ENCODE data around the gene CRAT.

Gene CRAT

GRCh38 chr9:129110740-129111527 is at the start of gene CRAT, which contains the start of gene PTPA:
Gene CRAT, minus strand, starts transcription at chr9:129110793. Its CDS starts 284 bp downstream, at chr9:129110509.
Gene PTPA, plus strand, starts transcription at chr9:129111415. Its CDS starts 186 bp downstream, at chr9:129111601.
- no peak for TF ChIP-seq CTCF (IDR thresholded peaks at IDR 0.05; ENCODE audit: insufficient read depth, low read depth, low read length, missing control alignments)
- peak within 1 kb of the TSS; percentile 88 for H3K4me3 ChIP-seq (ENCODE audit: low read depth, low read length)
- peak; percentile 97 for DNase-seq (ENCODE audit: low read depth)

- no peak for DNase-seq (ENCODE audit: low read depth)
- no peak overlapping the region for H3K4me3 ChIP-seq (ENCODE audit: low read depth, low read length)
- TF ChIP-seq CTCF (IDR thresholded peaks at IDR 0.05; ENCODE audit: insufficient read depth, low read depth, low read length, missing control alignments): no peak
These were observed 45.6 kb upstream of the CRAT start for GRCh38 chr9:129156163-129156562.

- no peak overlapping the region for H3K4me3 ChIP-seq (ENCODE audit: low read depth, low read length)
- TF ChIP-seq CTCF (IDR thresholded peaks at IDR 0.05; ENCODE audit: insufficient read depth, low read depth, low read length, missing control alignments): no peak
- no peak for DNase-seq (ENCODE audit: low read depth)
These were observed 44.4 kb upstream of the CRAT start for GRCh38 chr9:129154866-129155477.

- H3K4me3 ChIP-seq (ENCODE audit: low read depth, low read length): no peak overlapping the region
- no peak for TF ChIP-seq CTCF (IDR thresholded peaks at IDR 0.05; ENCODE audit: insufficient read depth, low read depth, low read length, missing control alignments)
- DNase-seq (ENCODE audit: low read depth): no peak
These were observed 40.9 kb upstream of the CRAT start for GRCh38 chr9:129151469-129151868.

- no peak for TF ChIP-seq CTCF (IDR thresholded peaks at IDR 0.05; ENCODE audit: insufficient read depth, low read depth, low read length, missing control alignments)
- H3K4me3 ChIP-seq (ENCODE audit: low read depth, low read length): no peak overlapping the region
- no peak for DNase-seq (ENCODE audit: low read depth)
These were observed 40.1 kb upstream of the CRAT start for GRCh38 chr9:129150672-129151211.

- DNase-seq (ENCODE audit: low read depth): no peak
- no peak overlapping the region for H3K4me3 ChIP-seq (ENCODE audit: low read depth, low read length)
- no peak for TF ChIP-seq CTCF (IDR thresholded peaks at IDR 0.05; ENCODE audit: insufficient read depth, low read depth, low read length, missing control alignments)
These were observed 39.5 kb upstream of the CRAT start for GRCh38 chr9:129150122-129150521.

Data from GM12865 (cell line).